IPS-18a (cell line): ENCODE data around the gene PIGC.
"Not testable (repeated sequence)": the region's sequence is repeated elsewhere in the genome, so short reads cannot be mapped to it uniquely, and the experiment has no call there.

Experiments
- H3K27ac ChIP-seq: one replicate; pipeline ENCODE4 v1.5.1; 2013; ENCODE audit warnings: low read length
- H3K27me3 ChIP-seq: one replicate; pipeline ENCODE4 v1.6.1; 2013; ENCODE audit warnings: mild to moderate bottlenecking, low read length; ENCODE audit not compliant: control insufficient read depth, insufficient read depth
- H3K36me3 ChIP-seq: one replicate; pipeline ENCODE4 v1.6.1; 2013; ENCODE audit warnings: low read depth, low read length; ENCODE audit not compliant: control insufficient read depth
- H3K4me1 ChIP-seq: one replicate; pipeline ENCODE4 v1.6.1; 2013; ENCODE audit warnings: low read depth, low read length; ENCODE audit not compliant: control insufficient read depth
- H3K4me3 ChIP-seq: one replicate; pipeline ENCODE4 v1.5.1; 2013; ENCODE audit warnings: low read length
- H3K9ac ChIP-seq: one replicate; pipeline ENCODE4 v1.6.1; 2013; ENCODE audit warnings: mild to moderate bottlenecking, low read length, moderate library complexity
- H3K9me3 ChIP-seq: one replicate; pipeline ENCODE4 v1.6.1; 2013; ENCODE audit warnings: low read depth, low read length; ENCODE audit not compliant: control insufficient read depth

PIGC gene

GRCh38 chr1:172449585-172450523, 6.0 kb upstream of the PIGC start:
- Histone ChIP-seq H3K9ac (no peak overlapping the region), H3K9me3 (no peaks in the 10 kb centered on the region), H3K4me1 (no peaks in the 10 kb centered on the region), H3K27ac (no peak overlapping the region), H3K27me3 (no peaks in the 10 kb centered on the region), H3K4me3 (no peak overlapping the region), H3K36me3 (no peaks in the 10 kb centered on the region)

- Histone ChIP-seq H3K9ac (no peak overlapping the region), H3K4me1 (no peaks in the 10 kb centered on the region), H3K36me3 (no peaks in the 10 kb centered on the region), H3K9me3 (no peaks in the 10 kb centered on the region), H3K27me3 (no peaks in the 10 kb centered on the region), H3K4me3 (no peak overlapping the region), H3K27ac (no peak overlapping the region)
Observed at GRCh38 chr1:172448995-172449584, 5.2 kb upstream of the PIGC start.

GRCh38 chr1:172447641-172448040, 3.8 kb upstream of the PIGC start:
- no peaks in the 10 kb centered on the region for H3K27me3 ChIP-seq
- no peaks in the 10 kb centered on the region for H3K36me3 ChIP-seq
- H3K27ac ChIP-seq = no peak overlapping the region
- no peak overlapping the region for H3K9ac ChIP-seq
- no peaks in the 10 kb centered on the region for H3K9me3 ChIP-seq
- peaks cover 5% of the 10 kb centered on the region for H3K4me1 ChIP-seq
- no peak overlapping the region for H3K4me3 ChIP-seq

- no peak overlapping the region for H3K9ac ChIP-seq
- H3K4me1 ChIP-seq = peaks cover 5% of the 10 kb centered on the region
- no peak overlapping the region for H3K27ac ChIP-seq
- no peaks in the 10 kb centered on the region for H3K9me3 ChIP-seq
- H3K27me3 ChIP-seq = no peaks in the 10 kb centered on the region
- no peak overlapping the region for H3K4me3 ChIP-seq
- H3K36me3 ChIP-seq = no peaks in the 10 kb centered on the region
Observed at GRCh38 chr1:172446547-172446946, 2.7 kb upstream of the PIGC start.

- no peak overlapping the region for H3K27ac ChIP-seq
- no peaks in the 10 kb centered on the region for H3K9me3 ChIP-seq
- no peaks in the 10 kb centered on the region for H3K36me3 ChIP-seq
Observed at GRCh38 chr1:172442843-172443565, 865 bp downstream of the PIGC start.

GRCh38 chr1:172442404-172442803, 1.5 kb downstream of the PIGC start:
- Histone ChIP-seq H3K9me3 (no peaks in the 10 kb centered on the region), H3K36me3 (no peaks in the 10 kb centered on the region), H3K4me1 (peaks cover 5% of the 10 kb centered on the region), H3K27me3 (no peaks in the 10 kb centered on the region), H3K9ac (no peak overlapping the region), H3K4me3 (peak overlapping the region; percentile 88), H3K27ac (no peak overlapping the region)

More at GRCh38 chr1:172442843-172443565, 865 bp downstream of the PIGC start:
- peak overlapping the region; percentile 88 for H3K4me3 ChIP-seq
- H3K9ac ChIP-seq = peak overlapping the region; percentile 85
- no peaks in the 10 kb centered on the region for H3K27me3 ChIP-seq
- peaks cover 5% of the 10 kb centered on the region for H3K4me1 ChIP-seq

GRCh38 chr1:172437183-172437582, 6.7 kb downstream of the PIGC start:
- H3K9ac ChIP-seq, H3K27ac ChIP-seq, H3K9me3 ChIP-seq: not testable (repeated sequence)

GRCh38 chr1:172431721-172432192, 12.1 kb downstream of the PIGC start:
- Histone ChIP-seq H3K9ac (no peak overlapping the region), H3K36me3 (no peaks in the 10 kb centered on the region), H3K27ac (no peak overlapping the region), H3K9me3 (no peaks in the 10 kb centered on the region), H3K4me1 (peaks cover 3% of the 10 kb centered on the region), H3K27me3 (no peaks in the 10 kb centered on the region), H3K4me3 (no peak overlapping the region)

More at GRCh38 chr1:172437183-172437582, 6.7 kb downstream of the PIGC start:
- H3K4me1 ChIP-seq, H3K36me3 ChIP-seq, H3K4me3 ChIP-seq, H3K27me3 ChIP-seq: not testable (repeated sequence)

- Histone ChIP-seq H3K9ac (no peak overlapping the region), H3K9me3 (no peaks in the 10 kb centered on the region), H3K27me3 (no peaks in the 10 kb centered on the region), H3K4me1 (peaks cover 3% of the 10 kb centered on the region), H3K4me3 (no peak overlapping the region), H3K27ac (no peak overlapping the region), H3K36me3 (no peaks in the 10 kb centered on the region)
Observed at GRCh38 chr1:172431204-172431603, 12.7 kb downstream of the PIGC start.

- H3K9me3 ChIP-seq = no peaks in the 10 kb centered on the region
- no peak overlapping the region for H3K9ac ChIP-seq
- H3K4me3 ChIP-seq = no peak overlapping the region
- H3K27me3 ChIP-seq = no peaks in the 10 kb centered on the region
- H3K27ac ChIP-seq = no peak overlapping the region
- peaks cover 3% of the 10 kb centered on the region for H3K4me1 ChIP-seq
- no peaks in the 10 kb centered on the region for H3K36me3 ChIP-seq
Observed at GRCh38 chr1:172430128-172430454, 13.8 kb downstream of the PIGC start.

- no peak overlapping the region for H3K27ac ChIP-seq
- no peaks in the 10 kb centered on the region for H3K27me3 ChIP-seq
- peaks cover 3% of the 10 kb centered on the region for H3K4me1 ChIP-seq
- no peaks in the 10 kb centered on the region for H3K9me3 ChIP-seq
- H3K36me3 ChIP-seq = no peaks in the 10 kb centered on the region
- no peak overlapping the region for H3K4me3 ChIP-seq
- H3K9ac ChIP-seq = no peak overlapping the region
Observed at GRCh38 chr1:172429331-172430127, 14.3 kb downstream of the PIGC start.
